IPS DF 4.7 (cell line): ENCODE data around the gene NR2F1.

Source experiments
- DNase-seq: peaks from one replicate; pipeline ENCODE4 v3.0.0-alpha.2; 2013; ENCODE audit warnings: low spot score; ENCODE audit errors: extremely low read depth

The NR2F1 gene

DNA sequence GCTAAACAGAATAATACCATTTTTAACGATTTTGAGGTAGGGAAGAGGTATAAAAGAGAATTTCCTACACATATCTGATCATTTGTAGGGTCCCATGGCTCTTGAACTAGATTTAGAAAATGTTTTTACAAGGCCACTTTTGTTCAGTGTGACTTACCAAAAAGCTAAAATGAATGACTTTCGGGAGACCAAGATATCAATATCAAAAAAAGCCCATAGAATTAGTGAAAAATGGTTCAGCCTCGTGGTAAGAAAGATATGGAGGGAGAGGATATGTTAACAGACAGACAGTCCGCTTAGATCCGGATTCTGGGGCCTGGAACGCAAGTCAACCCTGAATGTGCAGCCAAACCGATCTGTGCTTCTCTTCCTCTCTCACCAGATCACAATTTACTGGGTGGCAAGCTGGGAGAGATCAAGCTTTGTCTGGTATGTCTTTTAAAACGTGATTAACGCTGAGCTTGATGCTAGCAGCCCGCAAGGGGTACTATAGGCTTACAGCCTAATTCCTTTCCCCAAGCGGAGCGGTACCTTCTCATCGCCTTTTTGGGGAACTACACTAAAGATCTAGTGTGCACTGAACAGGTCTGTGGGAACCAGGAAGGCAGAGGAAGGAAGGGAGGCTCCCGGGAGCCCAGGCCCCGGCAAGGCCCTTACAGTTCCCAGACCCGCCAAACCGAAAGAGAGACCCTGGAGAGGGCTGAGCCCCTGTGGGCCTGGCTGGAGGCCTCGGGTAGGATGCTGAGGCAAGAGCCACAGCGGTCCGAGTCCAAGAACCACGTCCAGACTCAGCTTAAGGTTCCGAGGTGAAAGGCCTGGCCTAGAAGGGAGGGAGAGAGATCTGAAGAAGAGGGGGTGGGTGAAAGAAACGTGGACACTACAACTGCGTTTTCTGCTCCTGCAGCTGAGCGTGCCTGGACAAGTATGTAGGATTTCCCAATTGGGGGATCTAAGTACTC lies 4.9 kb upstream of the NR2F1 start:
- no peak for DNase-seq

GRCh38 chr5:93578813-93579691 lies 4.0 kb upstream of the NR2F1 start:
- DNase-seq: no peak

DNA sequence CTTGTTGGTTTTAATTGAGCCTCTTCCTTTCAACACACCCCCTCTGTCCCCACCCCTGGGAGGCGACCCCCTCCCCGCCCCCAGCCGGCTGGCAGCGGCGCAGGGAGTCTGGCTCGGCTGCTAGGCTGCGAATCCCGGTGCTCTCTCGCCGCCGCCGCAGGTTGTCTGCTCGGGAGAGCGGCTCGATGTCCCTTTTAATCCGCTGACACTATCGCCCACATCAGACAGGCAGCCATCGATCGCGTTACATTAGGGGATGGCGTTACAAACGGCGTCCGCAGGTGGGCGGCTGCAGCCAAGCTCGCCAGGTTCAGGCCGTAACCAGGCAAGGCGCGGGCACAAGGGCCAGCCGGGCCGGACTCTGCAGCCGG lies 3.3 kb upstream of the NR2F1 start:
- no peak for DNase-seq

- DNase-seq: no peak
Measured at GRCh38 chr5:93580063-93580926, 2.7 kb upstream of the NR2F1 start.

- no peak for DNase-seq
Measured at GRCh38 chr5:93580927-93581445, 2.0 kb upstream of the NR2F1 start, which contains the start of gene NR2F1-AS1. NR2F1-AS1 (minus strand) TSS chr5:93581219.

GRCh38 chr5:93582167-93582462 lies 907 bp upstream of the NR2F1 start:
- DNase-seq: no peak

DNA sequence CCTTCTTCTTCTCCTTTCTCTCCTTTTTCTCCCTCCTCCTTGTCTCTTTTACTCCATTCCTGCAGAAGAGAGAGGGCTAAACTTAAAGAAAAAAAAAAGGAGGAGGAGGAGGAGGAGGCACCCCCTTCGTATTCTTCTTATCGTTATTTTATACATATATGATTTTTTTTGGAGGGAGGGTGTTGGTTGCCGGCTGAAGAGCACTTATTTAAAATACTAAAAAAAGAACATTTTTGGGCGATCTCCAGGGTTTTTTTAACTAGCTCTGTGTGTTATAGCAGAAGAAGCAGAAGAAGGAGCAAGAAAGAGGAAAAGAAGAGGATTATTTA lies 381 bp downstream of the NR2F1 start:
- DNase-seq: no peak

- no peak for DNase-seq
Measured at GRCh38 chr5:93583768-93584595, 960 bp downstream of the NR2F1 start.

GRCh38 chr5:93584596-93585040 lies 1.6 kb downstream of the NR2F1 start:
- DNase-seq: no peak

DNA sequence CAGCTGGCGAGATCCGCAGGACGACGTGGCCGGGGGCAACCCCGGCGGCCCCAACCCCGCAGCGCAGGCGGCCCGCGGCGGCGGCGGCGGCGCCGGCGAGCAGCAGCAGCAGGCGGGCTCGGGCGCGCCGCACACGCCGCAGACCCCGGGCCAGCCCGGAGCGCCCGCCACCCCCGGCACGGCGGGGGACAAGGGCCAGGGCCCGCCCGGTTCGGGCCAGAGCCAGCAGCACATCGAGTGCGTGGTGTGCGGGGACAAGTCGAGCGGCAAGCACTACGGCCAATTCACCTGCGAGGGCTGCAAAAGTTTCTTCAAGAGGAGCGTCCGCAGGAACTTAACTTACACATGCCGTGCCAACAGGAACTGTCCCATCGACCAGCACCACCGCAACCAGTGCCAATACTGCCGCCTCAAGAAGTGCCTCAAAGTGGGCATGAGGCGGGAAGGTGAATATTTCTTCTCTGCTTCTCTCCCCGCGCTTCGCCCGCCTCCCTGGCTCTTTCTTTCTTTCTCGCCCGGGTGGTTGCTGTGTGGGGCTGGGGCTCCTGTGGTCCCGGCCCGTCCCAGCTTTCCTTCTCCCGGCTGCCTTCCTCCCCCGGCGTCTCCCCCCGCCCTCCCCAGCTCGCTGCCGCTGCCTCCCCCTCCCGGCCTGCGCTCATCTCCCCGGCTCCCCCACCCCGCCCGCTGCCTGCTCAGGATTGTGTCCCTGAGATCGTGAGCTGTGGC lies 2.2 kb downstream of the NR2F1 start:
- no peak for DNase-seq

DNA sequence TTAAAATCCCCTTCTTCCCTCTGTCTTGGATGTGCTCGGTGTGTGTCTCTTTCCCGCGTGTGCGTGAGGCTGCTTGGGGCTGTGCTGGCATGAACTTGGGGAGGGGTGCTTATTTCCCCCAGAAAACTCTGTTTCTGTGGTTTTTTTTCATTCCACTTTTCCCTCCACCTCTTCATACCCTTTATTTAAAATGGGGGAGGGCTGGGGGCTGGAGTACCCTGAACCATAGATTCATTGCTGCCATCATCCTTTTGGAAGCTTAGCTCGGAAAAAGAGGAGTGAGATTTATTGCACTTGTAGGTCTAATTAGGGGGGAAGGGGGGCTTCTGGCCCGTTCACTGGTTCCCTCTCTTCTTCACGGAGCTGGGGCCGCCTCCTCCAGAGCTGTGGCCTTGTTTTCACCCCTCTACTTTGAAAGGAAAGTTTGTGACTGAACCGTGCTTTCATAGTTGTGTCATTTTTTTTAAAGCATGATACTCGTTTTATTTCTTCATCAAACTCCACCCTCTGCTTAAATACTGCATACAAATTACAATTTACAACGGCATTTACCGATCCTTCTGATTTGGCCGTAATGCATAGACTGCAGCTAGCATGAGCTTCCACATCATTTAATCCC lies 2.9 kb downstream of the NR2F1 start:
- no peak for DNase-seq

DNA sequence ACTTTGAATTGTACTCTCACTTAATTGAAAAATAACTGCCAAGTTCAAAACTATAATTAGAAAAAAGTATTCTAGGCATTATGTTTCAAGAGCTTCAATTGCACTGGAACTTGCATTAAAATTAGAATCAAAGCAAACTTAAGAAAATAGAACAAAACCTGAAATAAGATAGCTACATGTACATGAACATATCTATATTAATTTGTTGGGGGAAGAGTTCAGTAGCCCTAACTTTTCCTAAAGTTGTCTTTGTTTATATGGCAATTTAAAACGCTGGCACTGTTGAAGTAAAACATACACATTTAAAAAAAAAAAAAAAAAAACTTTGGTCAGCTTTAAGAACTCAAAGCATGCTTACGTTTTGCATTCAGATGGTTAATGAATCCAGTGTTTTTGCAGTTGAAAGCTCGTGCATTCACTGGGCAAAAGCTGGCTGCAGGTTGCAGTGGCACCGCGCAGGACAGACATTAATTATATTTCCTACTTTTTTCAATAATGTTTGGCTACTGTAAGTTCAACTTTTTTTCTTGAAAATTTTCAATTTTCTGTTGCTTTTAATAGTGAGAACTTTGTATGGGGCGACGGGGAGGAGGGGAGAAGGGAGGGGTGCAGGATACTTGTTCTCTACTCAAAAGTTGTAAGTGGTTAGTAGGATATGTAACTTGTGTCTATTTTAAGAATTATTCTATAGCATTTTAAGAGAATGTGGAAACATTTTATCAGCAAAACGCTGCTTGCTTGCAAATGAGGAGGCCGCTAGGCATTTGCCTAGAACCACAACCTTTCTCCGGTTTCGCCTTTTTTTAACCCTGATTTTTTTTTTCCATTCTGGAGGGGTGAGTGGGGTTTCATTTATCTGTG lies 3.9 kb downstream of the NR2F1 start:
- no peak for DNase-seq

GRCh38 chr5:93587597-93588351 lies 4.8 kb downstream of the NR2F1 start:
- DNase-seq: no peak

DNA sequence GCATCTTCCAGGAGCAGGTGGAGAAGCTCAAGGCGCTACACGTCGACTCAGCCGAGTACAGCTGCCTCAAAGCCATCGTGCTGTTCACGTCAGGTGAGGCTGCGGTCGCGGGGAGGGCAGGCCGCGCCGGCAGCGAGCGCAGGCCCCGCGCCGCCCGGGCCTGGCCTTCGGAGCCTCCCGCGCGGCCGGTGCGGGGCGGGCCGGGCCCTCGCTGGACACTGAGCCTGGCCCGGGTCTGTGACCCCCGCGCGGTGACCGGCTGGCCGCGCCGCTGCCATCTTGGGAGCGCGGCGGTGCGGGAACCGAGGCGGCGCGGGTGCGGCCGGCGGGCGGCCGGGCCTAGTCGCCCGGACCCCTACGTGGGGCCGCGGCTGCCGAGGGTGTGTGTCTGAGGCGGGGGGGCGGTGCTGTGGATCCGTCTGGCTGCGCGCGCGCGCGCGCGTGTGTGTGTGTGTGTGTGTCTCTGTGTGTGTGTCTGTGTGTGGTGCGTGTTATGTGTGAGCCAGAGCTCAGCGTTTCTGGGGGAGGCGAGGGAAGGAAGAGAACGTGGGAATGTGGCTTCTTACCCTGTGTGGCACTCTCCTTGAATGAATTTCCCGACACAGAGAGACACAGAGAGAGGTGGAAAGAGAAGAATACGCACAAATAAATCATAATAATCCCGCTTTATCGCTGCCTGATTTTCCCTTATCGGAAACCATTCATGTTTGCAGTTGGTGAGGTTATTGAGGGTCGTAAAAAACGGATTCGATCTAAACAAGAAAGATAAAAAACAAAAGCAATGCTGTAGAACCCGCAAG lies 5.5 kb downstream of the NR2F1 start:
- no peak for DNase-seq

GRCh38 chr5:93589152-93589828 lies 6.3 kb downstream of the NR2F1 start:
- DNase-seq: no peak

GRCh38 chr5:93589829-93590215 lies 6.8 kb downstream of the NR2F1 start:
- DNase-seq: no peak
